Bronchial epithelial cell (primary cell): ENCODE measurements around the gene NLRP1. TPM values are rescaled to one million over a fixed set of nuclear protein-coding genes. Genes with fewer than 3 reads are reported as not detected.

ENCODE experiments used
- DNase-seq: peaks from one replicate; pipeline ENCODE4 v3.0.0-alpha.2; 2010; ENCODE audit warnings: low read depth
- FAIRE-seq: peaks from 2 replicates; lab custom pipeline; 2011; peaks lifted over from hg19 to GRCh38; lab: Jason Lieb, UNC
- H3K27me3 ChIP-seq: 2 replicates; pipeline ENCODE4 v1.5.1; 2011; ENCODE audit warnings: low read length; ENCODE audit not compliant: control insufficient read depth, insufficient read depth
- H3K36me3 ChIP-seq: 2 replicates; pipeline ENCODE4 v1.5.1; 2011; ENCODE audit warnings: low read length; ENCODE audit not compliant: control insufficient read depth, insufficient read depth
- H3K4me3 ChIP-seq: 2 replicates; pipeline ENCODE4 v1.5.1; 2011; ENCODE audit warnings: mild to moderate bottlenecking, low read depth, low read length, control low read depth
- CTCF ChIP-seq: IDR thresholded peaks from 2 replicates; pipeline ENCODE4 v1.5.1; 2011; ENCODE audit warnings: mild to moderate bottlenecking, moderate library complexity, low read length, control low read depth, inconsistent platforms; ENCODE audit not compliant: insufficient read depth, severe bottlenecking
- total RNA-seq: library from RNA; depleted of rRNA; stranded (reverse); fragments of >200 nt; gene quantifications from 2 replicates; pipeline ENCODE4 v1.2.1, GENCODE V29; 2014

NLRP1 gene
- total RNA-seq, 1 donor from 2014 or later: 12.9 TPM

DNA sequence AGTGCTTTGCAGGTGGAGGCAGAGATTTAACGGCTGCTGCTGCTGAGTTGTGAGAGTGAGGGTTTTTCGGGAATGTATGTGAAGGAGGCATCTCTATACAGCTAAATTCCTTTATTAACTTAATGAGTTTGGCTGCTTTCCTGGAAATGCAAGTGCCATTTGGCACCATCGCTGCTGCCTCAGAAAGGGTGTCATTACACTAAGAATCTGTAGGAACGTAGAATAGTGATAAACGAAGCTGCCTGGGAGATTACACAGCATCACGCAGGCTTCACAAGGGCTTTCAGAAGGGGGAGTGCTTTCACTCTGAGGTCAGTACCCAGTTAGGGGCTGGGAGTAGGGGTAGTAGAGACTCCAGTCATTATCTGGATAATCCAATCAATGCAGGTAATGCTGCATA lies 14.1 kb upstream of the NLRP1 start:
- Histone ChIP-seq H3K4me3 (no peak overlapping the region), H3K27me3 (no peaks in the 10 kb centered on the region), H3K36me3 (no peaks in the 10 kb centered on the region)
- no peak for DNase-seq
- FAIRE-seq: no peak
- no peak for TF ChIP-seq CTCF

- no peak for TF ChIP-seq CTCF
- peak; percentile 77 for FAIRE-seq
- no peak for DNase-seq
- H3K36me3 ChIP-seq: no peaks in the 10 kb centered on the region
- H3K27me3 ChIP-seq: no peaks in the 10 kb centered on the region
- no peak overlapping the region for H3K4me3 ChIP-seq
Measured at GRCh38 chr17:5596421-5596820, 12.1 kb upstream of the NLRP1 start.

- H3K27me3 ChIP-seq: no peaks in the 10 kb centered on the region
- H3K36me3 ChIP-seq: no peaks in the 10 kb centered on the region
- FAIRE-seq: no peak
- no peak for TF ChIP-seq CTCF
- no peak for DNase-seq
- no peak overlapping the region for H3K4me3 ChIP-seq
Measured at GRCh38 chr17:5595831-5596230, 11.5 kb upstream of the NLRP1 start.

DNA sequence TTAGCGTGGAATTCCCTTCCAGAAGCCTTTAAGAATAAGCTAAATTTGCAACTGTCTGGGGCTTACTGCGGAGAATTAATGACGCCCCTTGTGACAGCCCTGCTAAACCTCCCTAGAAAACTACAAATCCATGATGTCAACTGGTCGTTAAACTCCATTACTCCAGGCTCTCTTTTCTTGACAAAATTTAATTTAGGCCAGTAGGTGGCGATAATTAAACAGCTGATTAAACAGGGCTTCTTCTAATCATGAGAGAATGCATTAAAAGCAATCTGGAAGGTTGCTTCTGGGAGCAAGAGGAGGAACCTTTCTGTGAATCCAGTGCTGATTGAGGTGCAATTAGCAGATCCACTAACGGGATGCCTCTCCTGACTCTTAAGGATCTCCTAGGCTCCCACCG lies 8.1 kb upstream of the NLRP1 start:
- FAIRE-seq (no peak), DNase-seq (peak; percentile 47)
- Histone ChIP-seq H3K36me3 (no peaks in the 10 kb centered on the region), H3K27me3 (no peaks in the 10 kb centered on the region), H3K4me3 (no peak overlapping the region)
- TF ChIP-seq CTCF: peak; percentile 43

DNA sequence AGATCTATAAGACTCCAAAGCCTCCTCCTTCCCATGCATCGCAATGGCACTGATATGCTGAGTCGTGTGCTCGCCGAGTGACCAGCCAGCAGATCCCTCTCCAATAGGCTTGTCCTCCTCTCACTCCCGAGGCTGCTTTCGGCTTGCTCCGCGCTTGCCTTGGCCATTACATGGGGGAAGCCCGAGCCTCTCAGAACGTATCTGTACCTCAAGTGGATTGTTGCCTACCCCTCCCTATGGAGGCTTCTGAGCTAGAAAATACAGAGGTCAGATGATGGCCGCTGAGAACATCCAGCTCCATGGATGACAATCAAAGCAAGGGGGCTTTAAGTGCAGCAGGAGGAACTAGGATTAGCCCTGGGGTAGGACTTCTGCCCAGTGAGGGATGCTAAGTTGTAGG lies 7.7 kb upstream of the NLRP1 start:
- no peaks in the 10 kb centered on the region for H3K36me3 ChIP-seq
- H3K4me3 ChIP-seq: no peak overlapping the region
- no peak for TF ChIP-seq CTCF
- H3K27me3 ChIP-seq: no peaks in the 10 kb centered on the region
- DNase-seq: no peak
- FAIRE-seq: no peak

GRCh38 chr17:5588584-5588983 lies 4.3 kb upstream of the NLRP1 start:
- FAIRE-seq: no peak
- Histone ChIP-seq H3K4me3 (no peak overlapping the region), H3K27me3 (no peaks in the 10 kb centered on the region), H3K36me3 (no peaks in the 10 kb centered on the region)
- TF ChIP-seq CTCF: no peak
- DNase-seq: no peak
